PC-3 (cell line): ENCODE data around the gene PARP12.

ENCODE experiments used
- EZH2 ChIP-seq: fragments of 300-600 bp; sonication (generic); IDR thresholded peaks from one replicate; pipeline ENCODE4 v1.6.1; 2017; ENCODE audit warnings: antibody characterized with exemption, mild to moderate bottlenecking, low read length; ENCODE audit not compliant: unreplicated experiment
- TF ChIP-seq, protein P1 (sequence below): fragments of 300-600 bp; sonication (generic); conservative IDR thresholded peaks from 2 replicates; pipeline ENCODE4 v1.5.1; 2017; ENCODE audit warnings: antibody characterized with exemption, low read depth, mild to moderate bottlenecking, low read length

DNA sequence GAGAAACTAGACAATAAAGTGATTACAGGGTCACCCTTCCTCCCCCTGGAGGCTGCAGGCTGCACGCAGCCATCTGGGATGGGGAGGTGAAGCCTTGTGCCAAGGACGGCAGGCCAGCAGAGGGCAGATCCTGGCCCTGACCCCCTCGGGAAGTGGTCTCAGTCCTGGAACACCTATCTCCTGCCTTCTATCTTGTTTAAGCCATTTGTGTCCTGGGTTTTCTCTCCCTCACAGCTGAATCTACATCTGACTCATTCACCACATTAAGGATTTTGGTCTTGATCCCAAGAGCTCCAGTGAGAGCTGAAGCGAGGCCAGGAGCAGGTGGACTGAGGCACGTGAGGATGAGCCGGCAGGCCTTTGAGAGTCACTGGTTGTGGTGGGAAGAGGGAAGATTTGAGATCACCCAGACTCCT lies 16.4 kb upstream of the PARP12 start:
- no peak for TF ChIP-seq EZH2
- TF ChIP-seq, protein P1, sequence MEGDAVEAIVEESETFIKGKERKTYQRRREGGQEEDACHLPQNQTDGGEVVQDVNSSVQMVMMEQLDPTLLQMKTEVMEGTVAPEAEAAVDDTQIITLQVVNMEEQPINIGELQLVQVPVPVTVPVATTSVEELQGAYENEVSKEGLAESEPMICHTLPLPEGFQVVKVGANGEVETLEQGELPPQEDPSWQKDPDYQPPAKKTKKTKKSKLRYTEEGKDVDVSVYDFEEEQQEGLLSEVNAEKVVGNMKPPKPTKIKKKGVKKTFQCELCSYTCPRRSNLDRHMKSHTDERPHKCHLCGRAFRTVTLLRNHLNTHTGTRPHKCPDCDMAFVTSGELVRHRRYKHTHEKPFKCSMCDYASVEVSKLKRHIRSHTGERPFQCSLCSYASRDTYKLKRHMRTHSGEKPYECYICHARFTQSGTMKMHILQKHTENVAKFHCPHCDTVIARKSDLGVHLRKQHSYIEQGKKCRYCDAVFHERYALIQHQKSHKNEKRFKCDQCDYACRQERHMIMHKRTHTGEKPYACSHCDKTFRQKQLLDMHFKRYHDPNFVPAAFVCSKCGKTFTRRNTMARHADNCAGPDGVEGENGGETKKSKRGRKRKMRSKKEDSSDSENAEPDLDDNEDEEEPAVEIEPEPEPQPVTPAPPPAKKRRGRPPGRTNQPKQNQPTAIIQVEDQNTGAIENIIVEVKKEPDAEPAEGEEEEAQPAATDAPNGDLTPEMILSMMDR = peak; percentile 50
